GM18909 (cell line): ENCODE measurements around the gene MYCBPAP.

Experiments
- ATAC-seq: cut with Tn5 transposase; IDR thresholded peaks from one replicate; pipeline ENCODE4 v1.9.1; 2021; ENCODE audit warnings: mild to moderate bottlenecking; ENCODE audit not compliant: unreplicated experiment, poor library complexity

Gene MYCBPAP

DNA sequence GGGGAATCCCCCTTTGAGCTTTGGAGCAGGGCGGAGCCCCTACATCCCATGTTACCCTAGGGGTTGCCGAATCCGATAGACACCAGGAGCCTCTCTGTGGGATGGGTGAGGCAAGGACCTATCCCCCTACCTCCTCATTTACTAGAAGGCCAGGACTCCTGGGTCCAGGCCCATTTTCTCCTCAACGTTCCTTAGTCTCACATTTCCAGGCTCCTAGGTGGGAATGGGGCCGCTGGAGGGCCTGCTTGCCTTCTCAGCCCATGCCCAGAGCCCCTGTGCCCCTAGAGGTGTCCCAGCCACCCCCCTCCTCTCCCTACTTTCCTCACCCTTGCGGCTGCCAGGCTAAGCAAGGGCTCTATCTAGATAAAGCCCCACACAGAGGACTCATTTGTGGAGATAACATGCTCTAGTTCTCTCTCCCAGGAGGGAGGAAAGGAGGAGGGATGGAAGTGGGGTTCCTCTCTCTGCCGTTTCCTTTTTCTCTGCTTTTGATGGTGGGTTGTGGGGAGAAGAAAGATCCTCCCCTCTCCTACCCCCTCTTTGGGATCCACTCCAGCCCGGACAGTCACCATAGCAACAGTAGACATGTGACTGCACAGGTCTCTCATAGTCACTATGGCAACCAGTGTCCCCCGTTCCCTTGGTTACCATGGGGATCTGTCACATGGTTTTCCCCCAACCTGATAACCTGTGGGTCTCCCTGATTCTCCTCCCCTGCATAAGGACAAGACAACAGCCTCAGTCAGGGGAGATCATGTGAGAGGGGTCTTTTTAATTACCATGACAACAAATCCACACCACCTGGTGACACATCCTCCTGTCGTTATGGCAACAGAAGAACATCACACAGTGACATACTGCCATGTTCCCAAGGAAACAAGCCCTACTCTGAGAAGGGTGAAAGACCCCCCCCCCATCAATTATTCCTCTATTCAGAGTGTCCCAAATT lies 57.4 kb downstream of the MYCBPAP start:
- no peak for ATAC-seq

- ATAC-seq, result no peak
These were observed 58.6 kb downstream of the MYCBPAP start for GRCh38 chr17:50566886-50567285.

DNA sequence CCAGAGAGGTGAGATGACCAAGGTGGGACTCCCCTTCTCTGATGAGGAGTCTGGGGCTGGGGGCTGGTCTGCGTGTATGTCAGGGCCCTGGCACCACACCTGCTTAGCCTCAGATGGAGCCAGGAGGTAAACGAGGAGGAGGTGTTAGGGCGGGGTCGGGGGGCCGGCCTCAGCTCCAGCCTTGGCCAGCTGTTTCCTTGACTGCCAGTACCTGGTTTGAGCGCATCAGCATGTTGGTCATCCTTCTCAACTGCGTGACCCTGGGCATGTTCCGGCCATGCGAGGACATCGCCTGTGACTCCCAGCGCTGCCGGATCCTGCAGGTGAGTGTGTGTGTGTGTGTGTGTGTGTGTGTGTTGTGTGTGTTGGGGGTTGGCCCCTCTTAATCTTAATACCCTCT lies 60.4 kb downstream of the MYCBPAP start:
- ATAC-seq, result no peak

DNA sequence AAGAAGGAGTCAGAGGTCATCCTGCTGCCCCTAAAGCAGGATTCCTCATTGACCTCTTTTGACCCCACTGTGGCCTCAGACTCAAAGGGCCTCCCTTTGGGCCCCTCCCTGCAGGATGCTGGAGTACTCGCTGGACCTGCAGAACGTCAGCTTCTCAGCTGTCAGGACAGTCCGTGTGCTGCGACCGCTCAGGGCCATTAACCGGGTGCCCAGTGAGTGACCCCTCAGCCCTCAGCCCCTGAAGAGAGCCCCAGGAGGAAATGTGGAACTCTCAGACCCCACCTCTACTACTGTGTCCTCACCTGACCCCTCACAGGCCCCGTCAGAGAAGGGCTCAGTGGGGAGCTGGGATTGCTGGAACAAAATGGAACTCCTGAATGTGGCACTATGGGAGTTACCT lies 61.4 kb downstream of the MYCBPAP start:
- ATAC-seq, result no peak

GRCh38 chr17:50570032-50570431 lies 61.8 kb downstream of the MYCBPAP start:
- no peak for ATAC-seq

DNA sequence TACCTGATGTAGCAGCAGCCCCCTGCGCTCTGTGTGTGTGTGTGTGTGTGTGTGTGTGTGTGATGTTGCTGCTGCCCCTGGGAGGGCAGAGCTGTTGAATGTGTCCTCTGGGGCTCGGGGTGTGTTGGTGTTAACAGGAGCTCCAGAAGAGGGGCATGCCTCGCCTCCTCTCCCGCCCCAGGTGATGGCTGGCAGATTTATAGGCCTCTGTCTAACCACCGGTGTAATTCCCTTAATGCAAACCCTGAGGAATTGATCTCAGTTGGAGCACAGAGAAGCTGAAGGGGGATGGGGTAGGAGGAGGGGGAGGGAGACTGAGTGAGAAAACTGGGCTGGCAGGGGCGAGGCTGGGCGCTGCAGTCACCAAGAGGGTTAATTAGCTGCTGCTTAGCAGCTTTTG lies 62.3 kb downstream of the MYCBPAP start:
- ATAC-seq, result no peak

DNA sequence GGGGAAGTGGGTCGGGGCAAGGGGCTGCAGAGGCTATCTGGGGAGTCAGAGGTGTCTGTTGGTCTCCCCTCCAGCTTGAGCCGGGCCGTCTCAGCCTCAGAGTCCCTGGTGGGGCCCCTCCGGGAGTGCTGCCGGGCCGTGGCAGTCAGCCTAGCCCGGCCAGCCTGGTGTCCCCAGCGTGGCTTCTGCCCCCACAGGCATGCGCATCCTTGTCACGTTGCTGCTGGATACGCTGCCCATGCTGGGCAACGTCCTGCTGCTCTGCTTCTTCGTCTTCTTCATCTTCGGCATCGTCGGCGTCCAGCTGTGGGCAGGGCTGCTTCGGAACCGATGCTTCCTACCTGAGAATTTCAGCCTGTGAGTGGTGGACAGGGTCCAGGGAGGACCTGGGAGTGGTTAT lies 63.4 kb downstream of the MYCBPAP start:
- no peak for ATAC-seq

DNA sequence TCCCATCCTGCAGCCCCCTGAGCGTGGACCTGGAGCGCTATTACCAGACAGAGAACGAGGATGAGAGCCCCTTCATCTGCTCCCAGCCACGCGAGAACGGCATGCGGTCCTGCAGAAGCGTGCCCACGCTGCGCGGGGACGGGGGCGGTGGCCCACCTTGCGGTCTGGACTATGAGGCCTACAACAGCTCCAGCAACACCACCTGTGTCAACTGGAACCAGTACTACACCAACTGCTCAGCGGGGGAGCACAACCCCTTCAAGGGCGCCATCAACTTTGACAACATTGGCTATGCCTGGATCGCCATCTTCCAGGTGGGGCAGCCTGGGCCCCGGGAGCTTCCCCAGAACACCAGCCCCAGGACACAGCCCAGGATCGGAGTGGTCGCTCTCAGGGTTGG lies 64.3 kb downstream of the MYCBPAP start:
- no peak for ATAC-seq

DNA sequence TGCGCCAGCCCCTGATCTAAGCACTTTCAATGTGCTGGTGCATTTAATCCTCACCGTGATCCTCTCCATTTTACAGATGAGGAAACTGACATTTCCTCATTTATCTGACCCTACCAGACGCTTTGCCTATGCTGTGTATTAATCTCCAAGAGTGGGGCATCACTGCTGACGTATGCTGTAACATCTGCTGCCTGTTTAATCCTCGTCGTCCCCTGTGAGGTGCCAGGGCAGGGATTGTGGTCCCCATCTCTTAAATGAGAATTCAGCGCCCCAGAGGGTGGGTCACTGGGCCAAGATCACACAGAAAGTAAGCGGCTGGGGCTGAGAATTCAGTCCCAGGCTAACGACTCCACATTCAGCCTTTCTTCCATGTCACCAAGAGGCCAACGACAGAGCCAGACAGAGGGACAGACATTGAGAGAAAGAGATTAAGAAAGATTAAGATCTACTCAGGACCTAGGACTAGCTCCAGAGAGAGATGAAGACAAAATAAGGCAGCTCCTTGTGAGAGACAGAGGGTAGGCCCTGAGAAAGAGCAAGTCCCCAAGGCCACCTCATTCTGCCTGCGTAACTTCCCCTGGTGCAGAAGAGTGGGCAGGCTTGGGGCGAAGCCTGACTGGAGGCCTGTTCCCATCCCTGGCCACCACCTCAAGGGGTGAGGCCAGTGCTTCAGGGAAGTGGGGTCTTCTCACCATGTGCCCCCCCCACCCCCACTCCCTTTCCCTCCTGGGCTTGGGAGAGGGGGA lies 65.8 kb downstream of the MYCBPAP start:
- no peak for ATAC-seq

- ATAC-seq, result no peak
These were observed 67.5 kb downstream of the MYCBPAP start for GRCh38 chr17:50575581-50576210.

- ATAC-seq, result no peak
These were observed 68.6 kb downstream of the MYCBPAP start for GRCh38 chr17:50576864-50577263.

DNA sequence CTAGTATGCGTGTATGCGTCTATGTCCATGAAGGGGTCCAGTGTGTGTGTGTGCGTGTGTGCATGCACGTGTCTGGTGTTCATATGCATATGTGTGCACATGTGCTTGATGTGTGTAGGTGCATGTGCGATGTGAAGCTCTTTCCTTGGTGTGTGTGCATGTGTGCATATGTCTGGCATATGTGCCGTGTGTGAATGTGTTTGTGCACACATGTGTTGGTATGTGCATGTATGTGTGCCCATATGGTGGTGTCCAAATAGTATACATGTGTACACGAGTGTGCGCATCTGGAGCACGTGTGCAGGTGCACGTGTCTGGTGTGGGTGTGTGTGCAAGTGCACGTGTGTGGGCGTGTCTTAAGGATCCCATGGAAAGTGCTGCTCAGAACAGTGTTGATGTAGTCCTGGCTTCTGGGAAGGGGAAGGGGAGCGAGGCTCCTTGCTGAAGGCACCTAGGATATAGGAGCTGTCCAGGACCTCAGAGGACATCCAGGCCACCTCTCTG lies 69.3 kb downstream of the MYCBPAP start:
- no peak for ATAC-seq

GRCh38 chr17:50578173-50578572 lies 69.9 kb downstream of the MYCBPAP start:
- ATAC-seq, result no peak

GRCh38 chr17:50579399-50579798 lies 71.2 kb downstream of the MYCBPAP start:
- ATAC-seq, result no peak

DNA sequence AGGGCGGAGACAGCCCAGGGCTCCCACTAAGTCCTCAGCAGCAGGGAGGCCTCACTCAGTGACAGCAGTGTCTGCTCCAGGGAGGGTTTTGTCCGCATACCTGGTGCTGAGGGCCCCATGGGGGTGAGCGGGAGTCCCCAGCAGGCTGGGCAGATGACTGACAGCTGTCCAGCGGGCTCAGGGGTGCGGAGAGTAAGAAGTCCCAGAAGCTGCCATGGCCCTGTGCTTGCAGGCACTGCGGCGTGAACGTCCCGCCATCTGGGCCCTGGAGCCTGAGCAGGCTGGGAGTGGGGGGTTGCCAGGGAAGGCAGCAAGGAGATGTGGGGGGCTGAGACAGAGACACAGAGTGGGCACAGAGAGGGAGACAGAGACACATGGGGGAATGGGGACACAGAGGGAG lies 72.4 kb downstream of the MYCBPAP start:
- ATAC-seq, result no peak
